Cerebellar cortex (tissue), 1 donor: ENCODE data around the gene PELI2.

Experiments
- DNase-seq: peaks from one replicate; pipeline ENCODE4 v3.0.0-alpha.2; 2015; ENCODE audit warnings: low spot score

Gene PELI2

GRCh38 chr14:56247495-56248200 is 129.4 kb downstream of the PELI2 start:
- DNase-seq = no peak

DNA sequence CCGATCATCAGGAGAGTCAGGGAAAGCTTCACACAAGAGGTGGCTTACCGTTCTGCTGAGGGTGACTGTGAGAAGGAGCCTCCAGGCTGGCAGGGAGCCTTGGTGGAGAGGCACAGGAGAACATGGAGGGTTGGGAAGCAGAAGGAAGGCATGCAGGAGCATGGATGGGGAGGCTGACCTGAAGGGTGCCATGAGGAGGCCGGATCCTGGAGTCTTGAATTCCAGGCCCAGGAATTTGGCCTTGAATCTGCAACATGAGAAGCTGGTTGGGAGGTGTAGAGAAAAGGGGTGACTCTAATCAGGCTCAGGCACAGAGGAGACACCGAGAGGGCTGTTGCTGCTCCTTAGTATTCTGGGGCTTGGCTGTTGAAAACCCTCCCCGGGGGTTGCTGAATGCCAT is 130.2 kb downstream of the PELI2 start:
- DNase-seq = no peak

GRCh38 chr14:56261046-56261445 is 142.8 kb downstream of the PELI2 start:
- no peak for DNase-seq

DNA sequence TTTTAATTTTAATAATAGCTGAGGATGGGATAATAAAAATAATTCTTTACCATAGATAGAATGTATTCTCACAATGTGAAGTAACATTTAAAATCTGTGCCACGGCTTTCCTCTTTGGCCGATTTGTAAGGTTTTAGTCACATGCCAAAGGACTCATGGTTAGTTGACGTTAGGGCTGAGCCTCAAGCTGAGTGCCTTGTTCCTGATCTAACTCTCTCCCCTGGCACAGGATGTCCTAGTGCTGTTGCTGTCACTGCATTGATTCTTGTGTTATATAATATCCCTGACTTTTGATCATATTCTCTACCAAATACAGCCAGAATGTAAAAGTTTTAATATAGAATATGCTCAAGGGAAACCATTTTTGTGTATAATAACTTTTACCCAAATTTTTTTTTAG is 144.3 kb downstream of the PELI2 start:
- peak; percentile 50 for DNase-seq

GRCh38 chr14:56268039-56268438 is 149.8 kb downstream of the PELI2 start:
- DNase-seq = no peak

- no peak for DNase-seq
These were observed 150.5 kb downstream of the PELI2 start for GRCh38 chr14:56268673-56269072.

DNA sequence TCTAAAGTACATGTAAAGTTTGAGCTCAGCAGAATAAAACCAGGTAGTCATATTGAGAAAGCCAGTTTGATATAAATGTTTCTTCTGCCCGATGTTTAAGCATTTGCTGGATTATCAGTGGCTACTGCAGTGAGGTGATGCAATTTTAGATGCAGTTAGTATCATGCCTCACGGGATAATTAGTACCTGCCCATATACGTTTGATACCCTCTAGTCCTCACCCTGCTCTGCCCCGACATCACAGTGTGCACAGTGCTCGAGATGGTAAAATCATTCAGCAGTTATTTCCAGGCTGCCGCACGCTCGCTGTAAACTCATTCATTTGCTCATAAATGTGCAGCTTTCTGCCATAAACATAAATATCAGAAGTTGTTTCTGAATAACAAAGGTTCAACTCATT is 152.7 kb downstream of the PELI2 start:
- DNase-seq = no peak

- no peak for DNase-seq
These were observed 153.8 kb downstream of the PELI2 start for GRCh38 chr14:56271970-56272369.

- DNase-seq = no peak
These were observed 154.9 kb downstream of the PELI2 start for GRCh38 chr14:56273155-56273554.

GRCh38 chr14:56273951-56274350 is 155.7 kb downstream of the PELI2 start:
- DNase-seq = peak; percentile 32

DNA sequence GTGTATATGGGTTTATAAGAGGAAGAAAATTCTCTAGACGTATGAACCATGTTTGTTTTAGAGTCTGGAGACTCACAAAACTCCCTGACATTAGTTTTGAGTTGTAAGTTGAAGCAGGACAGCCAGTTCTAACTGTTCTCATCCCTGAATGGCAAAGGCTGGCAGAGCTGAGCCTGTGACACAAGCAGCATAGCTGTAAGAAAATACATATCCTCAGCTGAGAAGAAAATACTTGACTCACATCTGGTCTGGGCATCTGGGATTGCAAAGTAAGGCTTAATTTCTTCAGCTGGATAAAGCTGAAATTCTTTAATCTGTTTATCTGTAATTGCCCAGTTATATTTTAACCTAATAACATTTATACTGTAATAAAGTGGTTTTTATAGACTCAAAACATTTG is 156.3 kb downstream of the PELI2 start:
- no peak for DNase-seq

DNA sequence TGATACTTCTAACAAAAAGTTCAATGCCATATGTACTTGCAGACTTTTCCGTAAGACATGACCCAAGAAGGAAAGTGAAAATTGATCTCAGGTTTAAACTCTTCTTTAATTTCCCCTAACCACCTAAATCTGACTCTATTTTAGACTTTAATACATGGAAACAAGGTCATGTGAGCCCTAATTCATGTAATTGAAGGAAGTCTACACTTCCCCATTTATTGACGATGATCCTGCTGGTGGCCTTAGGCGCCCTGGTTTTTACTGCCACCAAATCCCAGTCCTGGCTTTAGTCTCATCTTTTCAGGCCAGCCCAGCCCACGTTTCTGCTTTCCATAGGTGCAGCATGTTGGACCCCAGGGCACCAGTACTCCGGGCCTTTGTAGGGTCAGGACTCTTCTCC is 157.9 kb downstream of the PELI2 start:
- DNase-seq = no peak

GRCh38 chr14:56278383-56278782 is 160.2 kb downstream of the PELI2 start:
- no peak for DNase-seq

DNA sequence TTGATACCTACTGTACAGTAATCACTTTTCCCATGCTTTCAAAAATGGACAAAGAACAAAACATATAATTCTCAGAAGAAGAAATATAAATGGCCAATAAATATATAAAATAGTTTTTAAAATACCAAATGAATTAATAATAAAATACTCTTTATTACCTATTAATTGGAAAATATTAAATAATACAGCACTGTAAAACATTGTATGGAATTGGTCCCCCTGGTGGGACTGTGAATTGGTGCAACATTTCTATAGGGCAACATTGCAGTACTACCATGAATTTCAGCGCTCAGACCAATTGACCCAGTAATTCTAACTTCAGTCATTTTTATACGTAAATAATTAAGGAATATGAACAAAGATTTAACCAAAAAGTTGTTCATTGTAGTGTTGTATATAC is 162.6 kb downstream of the PELI2 start:
- no peak for DNase-seq

- DNase-seq = no peak
These were observed 164.0 kb downstream of the PELI2 start for GRCh38 chr14:56282179-56282578.

GRCh38 chr14:56284641-56285040 is 166.4 kb downstream of the PELI2 start:
- DNase-seq = no peak

- no peak for DNase-seq
These were observed 170.9 kb downstream of the PELI2 start for GRCh38 chr14:56289155-56289554.

GRCh38 chr14:56290195-56290594 is 172.0 kb downstream of the PELI2 start:
- no peak for DNase-seq

GRCh38 chr14:56292970-56293369 is 174.8 kb downstream of the PELI2 start:
- DNase-seq = no peak

DNA sequence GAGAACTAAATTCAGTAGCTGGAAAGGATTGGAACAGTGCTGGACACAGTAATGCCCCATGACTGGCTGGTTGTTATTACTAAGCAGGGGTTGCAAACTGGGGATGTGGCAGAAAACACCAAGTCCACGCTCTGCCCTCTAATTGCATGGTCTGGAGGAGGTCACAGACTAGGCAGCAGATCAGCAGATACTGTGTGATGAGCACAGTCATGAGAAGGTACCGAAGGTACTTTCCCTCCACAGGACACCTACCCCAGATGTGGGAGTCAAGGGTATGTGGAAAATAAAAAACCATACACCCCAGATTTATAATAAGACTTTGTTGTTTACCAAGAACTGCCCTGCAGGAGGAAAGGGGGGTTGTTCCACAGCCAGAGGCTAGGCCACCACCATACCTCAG is 175.3 kb downstream of the PELI2 start:
- DNase-seq = no peak

GRCh38 chr14:56294128-56294527 is 175.9 kb downstream of the PELI2 start:
- DNase-seq = no peak

DNA sequence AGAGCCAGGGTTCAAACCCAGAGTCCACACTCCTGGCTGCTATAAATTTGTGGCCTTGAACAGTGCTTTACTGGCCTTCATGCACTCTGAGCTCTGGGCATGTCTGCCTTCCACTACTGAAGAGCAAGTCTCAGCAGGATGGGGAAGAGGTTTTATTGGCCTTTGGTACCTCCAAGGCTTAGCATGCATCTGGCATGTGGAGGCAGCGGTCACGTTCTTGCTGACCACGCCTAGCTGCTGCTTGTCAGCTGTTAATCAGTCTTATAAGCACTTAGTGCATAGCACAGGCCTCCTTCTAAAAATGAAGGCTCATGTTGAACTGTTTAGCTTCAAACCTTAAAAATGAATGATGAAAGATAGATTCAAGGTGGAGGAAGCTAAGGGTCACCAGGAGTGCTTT is 177.5 kb downstream of the PELI2 start:
- DNase-seq = no peak

- peak; percentile 47 for DNase-seq
These were observed 179.2 kb downstream of the PELI2 start for GRCh38 chr14:56297449-56297848.

DNA sequence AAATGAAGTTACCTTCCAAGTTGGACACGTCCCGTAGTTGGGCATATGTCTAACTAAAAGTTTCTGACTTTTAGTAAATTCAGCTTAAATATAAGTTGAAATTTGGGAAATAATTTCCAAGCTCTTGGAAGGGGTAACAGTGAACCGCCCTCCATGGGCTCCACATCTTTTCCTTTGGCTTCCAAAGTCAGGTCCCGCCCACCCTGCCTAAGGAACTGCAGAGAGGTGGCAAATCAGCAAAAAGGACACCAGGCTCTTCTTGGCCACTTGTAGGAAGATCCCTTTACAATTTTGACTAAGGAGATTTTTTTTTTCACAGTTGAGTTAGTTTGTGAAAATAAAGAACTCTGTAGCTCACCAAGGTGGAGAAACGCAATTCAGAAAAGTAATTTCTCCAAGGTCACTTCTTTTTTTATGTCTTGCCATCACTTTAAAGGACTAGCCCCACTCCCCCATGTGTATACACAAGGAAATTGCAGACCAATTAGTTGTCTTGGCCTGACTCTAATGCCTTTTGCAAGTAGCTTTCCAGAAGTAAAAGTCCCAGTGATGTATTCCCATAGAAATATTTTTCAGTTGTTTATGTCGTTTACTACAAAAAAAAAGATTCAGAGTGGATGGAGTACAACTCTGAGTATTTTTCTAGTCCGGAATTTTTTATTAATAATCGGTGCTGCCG is 181.2 kb downstream of the PELI2 start:
- DNase-seq = no peak
